IMR-90 (cell line): ENCODE measurements around the gene CBX8. TPM values are rescaled to one million over a fixed set of nuclear protein-coding genes. Genes with fewer than 3 reads are reported as not detected.
A peak's percentile ranks its signal among the peaks of the same experiment; 100 is the strongest.

Experiments used
- ATAC-seq: fragments of 200-7000 bp; cut with Tn5 transposase; 2 replicates; pipeline ENCODE4 v1.9.1; 2020; ENCODE audit warnings: low read depth, mild to moderate bottlenecking, moderate library complexity
- BruUV-seq: library from RNA; stranded (reverse); fragments of 400-500 nt; replicated peaks from 2 replicates; lab custom pipeline; 2021; lab: Mats Ljungman, UMichigan
- CTCF ChIA-PET: fragments of 300-600 bp; formaldehyde crosslinking; extraction: SDS; loops from one replicate; lab custom pipeline; 2021; ENCODE audit warnings: antibody characterized with exemption; lab: Yijun Ruan, JAX
- POLR2A ChIA-PET: fragments of 300-600 bp; sonication (Branson Sonifier 250); formaldehyde crosslinking; loops from one replicate; lab custom pipeline; 2022; ENCODE audit warnings: antibody characterized with exemption; ENCODE audit not compliant: unreplicated experiment; lab: Charles Lee
- DNase-seq: peaks from one replicate; pipeline ENCODE4 v3.0.0; 2013
- H2AFZ ChIP-seq: replicated peaks from 2 replicates; pipeline ENCODE3; 2013; ENCODE audit warnings: low read length, mild to moderate bottlenecking; ENCODE audit not compliant: poor library complexity
- H2AK5ac ChIP-seq: 2 replicates; pipeline ENCODE4 v1.6.1; 2013; ENCODE audit warnings: low read depth, low read length, inconsistent platforms
- H2AK9ac ChIP-seq: replicated peaks from 2 replicates; pipeline ENCODE3; 2013; ENCODE audit warnings: mild to moderate bottlenecking, low read depth, low read length, moderate library complexity; ENCODE audit not compliant: poor library complexity
- H2BK120ac ChIP-seq: 2 replicates; pipeline ENCODE4 v1.6.1; 2013; ENCODE audit warnings: low read depth, low read length, inconsistent platforms
- H2BK15ac ChIP-seq: 3 replicates; pipeline ENCODE4 v1.6.1; 2013; ENCODE audit warnings: low read depth, low read length, inconsistent platforms
- H2BK20ac ChIP-seq: 2 replicates; pipeline ENCODE4 v1.6.1; 2013; ENCODE audit warnings: low read depth, mild to moderate bottlenecking, inconsistent platforms, low read length, moderate library complexity
- H2BK5ac ChIP-seq: 2 replicates; pipeline ENCODE4 v1.6.1; 2013; ENCODE audit warnings: mild to moderate bottlenecking, low read depth, low read length, inconsistent platforms; ENCODE audit not compliant: poor library complexity, severe bottlenecking
- H3K14ac ChIP-seq: replicated peaks from 2 replicates; pipeline ENCODE4 v1.6.1; 2013; ENCODE audit warnings: low read depth, low read length, inconsistent platforms
- H3K18ac ChIP-seq: 2 replicates; pipeline ENCODE4 v1.6.1; 2013; ENCODE audit warnings: low read depth, low read length, control low read depth
- H3K23ac ChIP-seq: 2 replicates; pipeline ENCODE4 v1.6.1; 2013; ENCODE audit warnings: low read depth, low read length, inconsistent platforms
- H3K27ac ChIP-seq: 2 replicates; pipeline ENCODE4 v1.5.1; 2013; ENCODE audit warnings: mild to moderate bottlenecking, control low read depth, low read length; ENCODE audit not compliant: insufficient read depth
- H3K27me3 ChIP-seq: 2 replicates; pipeline ENCODE4 v1.6.1; 2013; ENCODE audit warnings: low read length; ENCODE audit not compliant: control insufficient read depth, insufficient read depth
- H3K36me3 ChIP-seq: 2 replicates; pipeline ENCODE4 v1.6.1; 2013; ENCODE audit warnings: low read length, mixed read lengths; ENCODE audit not compliant: control insufficient read depth, insufficient read depth
- H3K4ac ChIP-seq: 2 replicates; pipeline ENCODE4 v1.6.1; 2013; ENCODE audit warnings: low read depth, low read length, inconsistent platforms
- H3K4me1 ChIP-seq: 2 replicates; pipeline ENCODE4 v1.6.1; 2013; ENCODE audit warnings: low read length, mixed read lengths; ENCODE audit not compliant: control insufficient read depth, insufficient read depth
- H3K4me2 ChIP-seq: 2 replicates; pipeline ENCODE4 v1.6.1; 2013; ENCODE audit warnings: low read depth, mild to moderate bottlenecking, control low read depth, low read length, moderate library complexity
- H3K4me3 ChIP-seq: 2 replicates; pipeline ENCODE4 v1.5.1; 2013; ENCODE audit warnings: low read depth, mild to moderate bottlenecking, control low read depth, low read length, moderate library complexity; ENCODE audit not compliant: insufficient read depth
- H3K56ac ChIP-seq: 2 replicates; pipeline ENCODE4 v1.6.1; 2013; ENCODE audit warnings: low read length, inconsistent platforms; ENCODE audit not compliant: insufficient read depth; ENCODE audit errors: extremely low read depth
- H3K79me1 ChIP-seq, 2 experiments: 2 replicates each; pipeline ENCODE4 v1.6.1; 2013; ENCODE audit warnings: low read length in 2 of 2, inconsistent platforms in 1 of 2, low read depth in 1 of 2
- H3K9ac ChIP-seq: 2 replicates; pipeline ENCODE4 v1.6.1; 2013; ENCODE audit warnings: low read depth, low read length, control low read depth
- H3K9me1 ChIP-seq: 2 replicates; pipeline ENCODE4 v1.6.1; 2013; ENCODE audit warnings: low read length, inconsistent platforms; ENCODE audit not compliant: insufficient read depth
- H3K9me3 ChIP-seq: 2 replicates; pipeline ENCODE4 v1.6.1; 2013; ENCODE audit warnings: low read length; ENCODE audit not compliant: control insufficient read depth, insufficient read depth
- H4K20me1 ChIP-seq: 2 replicates; pipeline ENCODE4 v1.6.1; 2013; ENCODE audit warnings: low read length, inconsistent platforms; ENCODE audit not compliant: insufficient read depth
- H4K5ac ChIP-seq: 2 replicates; pipeline ENCODE4 v1.6.1; 2013; ENCODE audit warnings: mild to moderate bottlenecking, low read depth, low read length, control low read depth
- H4K8ac ChIP-seq, 2 experiments: 2 replicates each; pipeline ENCODE4 v1.6.1; 2013; ENCODE audit warnings: low read depth in 2 of 2, low read length in 2 of 2, control low read depth in 1 of 2, inconsistent platforms in 1 of 2
- H4K91ac ChIP-seq: 2 replicates; pipeline ENCODE4 v1.6.1; 2013; ENCODE audit warnings: low read depth, low read length, inconsistent platforms; ENCODE audit not compliant: insufficient read depth
- FOS ChIP-seq: fragments of 150-350 bp; IDR thresholded peaks from 2 replicates; pipeline ENCODE4 v1.6.1; 2016; ENCODE audit warnings: low read depth, low read length
- MAFK ChIP-seq: IDR thresholded peaks from 2 replicates; pipeline ENCODE4 v1.6.1; 2012; ENCODE audit warnings: low read depth, low read length, improper control_type of control experiment
- NFE2L2 ChIP-seq: fragments of 150-350 bp; IDR thresholded peaks from 2 replicates; pipeline ENCODE4 v1.6.1; 2016; ENCODE audit warnings: low read depth, mild to moderate bottlenecking, low read length
- RCOR1 ChIP-seq: IDR thresholded peaks from 2 replicates; pipeline ENCODE4 v1.6.1; 2012; ENCODE audit warnings: mild to moderate bottlenecking, low read length, improper control_type of control experiment; ENCODE audit not compliant: insufficient replicate concordance
- RFX5 ChIP-seq: IDR thresholded peaks from 2 replicates; pipeline ENCODE4 v1.8.0; 2012; ENCODE audit warnings: low read depth, mild to moderate bottlenecking, low read length, moderate library complexity
- WGBS, 2 experiments: methylation state at CpG; one replicate each; pipeline versions ENCODE4 v1.1.5 to v1.1.7; 2013; ENCODE audit warnings: missing lambda C conversion rate in 2 of 2; ENCODE audit not compliant: insufficient read length in 1 of 2; ENCODE audit errors: extremely low coverage in 2 of 2; 5-methylcytosine and 5-hydroxymethylcytosine counted together
- dilution Hi-C: fragments of 300-500 bp; cut with HindIII; formaldehyde crosslinking; loops from one replicate; pipeline ENCODE4 v1.14.3; 2018; ENCODE audit warnings: low sequenced_read_pairs; ENCODE audit not compliant: unreplicated experiment
- in situ Hi-C: fragments of 300-500 bp; cut with MboI; formaldehyde crosslinking; loops from 3 replicates; pipeline ENCODE4 v1.14.3; 2019; ENCODE audit warnings: low sequenced_read_pairs, inconsistent platforms, mixed read lengths
- intact Hi-C: fragments of 100-400 bp; cut with micrococcal nuclease; formaldehyde crosslinking; loops from 2 replicates; pipeline ENCODE4 v1.10.0; 2022
- polyA plus RNA-seq, 3 experiments: library from polyadenylated mRNA; depleted of rRNA; stranded (reverse); fragments of >200 nt; gene quantifications; 2 replicates each; pipeline ENCODE4 v1.2.3, GENCODE V29; 2012; ENCODE audit warnings: low replicate concordance in 1 of 3
- total RNA-seq: library from RNA; depleted of rRNA; stranded (reverse); fragments of >200 nt; gene quantifications from 2 replicates; pipeline ENCODE4 v1.2.3, GENCODE V29; 2012
- TF ChIP-seq, protein P1 (sequence below): fragments of 150-350 bp; IDR thresholded peaks from 2 replicates; pipeline ENCODE4 v1.6.1; 2017; ENCODE audit warnings: mild to moderate bottlenecking, antibody characterized with exemption, low read length, low read depth
- TF ChIP-seq, protein P2 (sequence below): conservative IDR thresholded peaks from 2 replicates; pipeline ENCODE4 v1.5.1; 2012; ENCODE audit warnings: mild to moderate bottlenecking, low read depth, low read length, improper control_type of control experiment

Gene CBX8
- total and polyA plus RNA-seq, 2 of the 4 experiments (the other 2 are of a cell fraction) = 3.2 to 5.4 TPM

DNA sequence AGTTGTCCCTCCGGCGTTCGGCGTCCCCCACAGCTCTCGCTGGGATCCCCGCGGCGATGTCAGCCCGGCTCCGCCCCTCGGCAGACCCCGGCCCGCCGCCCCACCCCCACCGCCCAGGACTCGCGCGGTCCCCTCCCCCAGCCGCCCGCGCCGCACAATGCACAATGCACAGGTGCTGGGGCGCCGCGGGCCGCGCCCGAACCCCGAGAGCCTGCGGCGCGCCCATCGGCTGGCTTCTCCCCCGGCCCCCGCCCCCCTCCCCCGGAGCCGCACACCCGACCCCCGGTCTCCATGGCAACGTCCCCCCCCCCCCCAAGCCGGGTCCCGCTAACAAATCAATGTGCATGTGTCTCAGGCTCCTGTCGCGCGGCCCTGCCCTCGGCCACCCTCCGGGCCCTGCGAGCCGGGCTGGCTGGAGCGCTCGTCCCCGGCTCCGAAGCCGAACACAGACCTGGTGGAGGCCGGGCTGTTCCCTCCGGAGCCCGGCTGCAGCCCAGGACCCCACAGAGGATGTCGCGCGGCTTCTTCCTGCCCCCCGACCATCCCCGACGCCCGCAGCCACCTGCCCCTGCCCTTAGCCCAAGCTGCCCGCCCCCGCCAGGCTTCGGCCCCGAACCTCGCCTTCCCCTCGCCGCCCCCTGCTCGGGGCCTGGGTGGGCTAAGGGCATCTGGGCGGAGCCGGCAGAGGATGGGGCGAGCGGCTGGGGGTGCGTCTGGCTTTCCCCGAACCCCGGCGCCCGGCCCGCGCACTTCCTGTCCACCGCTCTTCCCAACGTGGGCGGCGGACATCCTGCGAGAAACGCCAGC lies 818 bp upstream of the CBX8 start (continued):
- TF ChIP-seq RFX5 (no peak), RCOR1 (no peak)

DNA sequence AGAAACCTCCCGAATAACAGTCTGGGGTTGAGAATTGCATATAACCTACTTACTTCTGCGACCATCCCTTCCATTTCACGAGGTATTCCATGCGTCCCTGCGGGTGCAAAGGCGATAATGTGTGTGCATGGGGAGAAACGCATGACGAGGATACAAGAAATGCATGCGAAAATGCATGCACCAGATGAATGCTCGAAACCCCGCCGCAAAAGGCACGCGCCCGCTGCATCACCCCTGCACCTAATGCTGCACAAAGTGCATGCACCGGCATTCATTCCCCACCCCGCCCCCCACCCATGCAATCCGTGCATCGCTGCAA lies 474 bp downstream of the CBX8 start:
- Histone ChIP-seq H3K79me1 (peaks cover 8 to 23% of the 10 kb centered on the region in 2 experiments; a peak in 2 of 4 replicates), H3K4me2 (peak overlapping the region; percentile 97), H2BK15ac (no peak overlapping the region), H3K23ac (peak overlapping the region; percentile 65), H2BK20ac (no peak overlapping the region), H3K27me3 (peaks cover 42% of the 10 kb centered on the region), H4K5ac (no peak overlapping the region), H2AK9ac (peak overlapping the region; percentile 83), H3K18ac (no peak overlapping the region), H3K9me1 (peaks cover 5% of the 10 kb centered on the region; the same call in 1 of the 2 replicates), H3K27ac (peak overlapping the region; percentile 78), H4K91ac (no peak overlapping the region), H2AFZ (peak overlapping the region; percentile 94), H3K9ac (peak overlapping the region; percentile 82), H2AK5ac (peak overlapping the region; percentile 47; the same call in 1 of the 2 replicates), H3K56ac (peak overlapping the region; percentile 22; the same call in 1 of the 2 replicates), H3K4ac (peak overlapping the region; percentile 74; the same call in 1 of the 2 replicates), H3K9me3 (no peaks in the 10 kb centered on the region; the same call in 1 of the 2 replicates), H4K20me1 (peaks cover 14% of the 10 kb centered on the region), H3K14ac (peak overlapping the region; percentile 29), H3K4me3 (peak overlapping the region; percentile 65), H3K36me3 (peaks cover 9% of the 10 kb centered on the region; the same call in 1 of the 2 replicates), H3K4me1 (peaks cover 17% of the 10 kb centered on the region), H4K8ac (no peak overlapping the region), H2BK5ac (no peak overlapping the region), H2BK120ac (no peak overlapping the region)
- no peak for ATAC-seq
- TF ChIP-seq RFX5 (no peak), NFE2L2 (no peak), MAFK (no peak), FOS (no peak)
- TF ChIP-seq, protein P1, sequence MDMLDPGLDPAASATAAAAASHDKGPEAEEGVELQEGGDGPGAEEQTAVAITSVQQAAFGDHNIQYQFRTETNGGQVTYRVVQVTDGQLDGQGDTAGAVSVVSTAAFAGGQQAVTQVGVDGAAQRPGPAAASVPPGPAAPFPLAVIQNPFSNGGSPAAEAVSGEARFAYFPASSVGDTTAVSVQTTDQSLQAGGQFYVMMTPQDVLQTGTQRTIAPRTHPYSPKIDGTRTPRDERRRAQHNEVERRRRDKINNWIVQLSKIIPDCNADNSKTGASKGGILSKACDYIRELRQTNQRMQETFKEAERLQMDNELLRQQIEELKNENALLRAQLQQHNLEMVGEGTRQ = no peak
- TF ChIP-seq, protein P2, sequence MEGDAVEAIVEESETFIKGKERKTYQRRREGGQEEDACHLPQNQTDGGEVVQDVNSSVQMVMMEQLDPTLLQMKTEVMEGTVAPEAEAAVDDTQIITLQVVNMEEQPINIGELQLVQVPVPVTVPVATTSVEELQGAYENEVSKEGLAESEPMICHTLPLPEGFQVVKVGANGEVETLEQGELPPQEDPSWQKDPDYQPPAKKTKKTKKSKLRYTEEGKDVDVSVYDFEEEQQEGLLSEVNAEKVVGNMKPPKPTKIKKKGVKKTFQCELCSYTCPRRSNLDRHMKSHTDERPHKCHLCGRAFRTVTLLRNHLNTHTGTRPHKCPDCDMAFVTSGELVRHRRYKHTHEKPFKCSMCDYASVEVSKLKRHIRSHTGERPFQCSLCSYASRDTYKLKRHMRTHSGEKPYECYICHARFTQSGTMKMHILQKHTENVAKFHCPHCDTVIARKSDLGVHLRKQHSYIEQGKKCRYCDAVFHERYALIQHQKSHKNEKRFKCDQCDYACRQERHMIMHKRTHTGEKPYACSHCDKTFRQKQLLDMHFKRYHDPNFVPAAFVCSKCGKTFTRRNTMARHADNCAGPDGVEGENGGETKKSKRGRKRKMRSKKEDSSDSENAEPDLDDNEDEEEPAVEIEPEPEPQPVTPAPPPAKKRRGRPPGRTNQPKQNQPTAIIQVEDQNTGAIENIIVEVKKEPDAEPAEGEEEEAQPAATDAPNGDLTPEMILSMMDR = no peak
- intact Hi-C loops (no loop called here), dilution Hi-C loops (no loop called here), in situ Hi-C loops (no loop called here)
- BruUV-seq = no TSS peak
- no CpG with 5 or more reads among the region's 19 CpGs for WGBS, 2 experiments
- ChIA-PET CTCF (interaction anchor here (0.9 kb wide), 1 partner anchor 209 kb away, joined by 3 read pairs; no protein-coding TSS in a partner anchor), POLR2A (interaction anchor here (0.6 kb wide), 2 partner anchors 14 to 43 kb away, joined by 3 to 5 read pairs; partner anchors contain the start of gene CBX4)
- DNase-seq = no peak
